K562 (cell line): Measurements from ENCODE around the gene FSTL4. TPM values are rescaled to one million over a fixed set of nuclear protein-coding genes. Genes with fewer than 3 reads are reported as not detected.

Source experiments
- ATAC-seq: fragments of 200-7000 bp; cut with Tn5 transposase; 3 replicates; pipeline ENCODE4 v1.9.1; 2020; ENCODE audit warnings: moderate library complexity
- BruUV-seq: library from RNA; stranded (reverse); fragments of 400-500 nt; replicated peaks from 2 replicates; lab custom pipeline; 2021; lab: Mats Ljungman, UMichigan
- CTCF ChIA-PET: fragments of 300-600 bp; formaldehyde crosslinking; extraction: SDS; loops from one replicate; lab custom pipeline; 2021; ENCODE audit warnings: low intra/inter-chr PET ratio; lab: Yijun Ruan, JAX
- POLR2A ChIA-PET: fragments of 300-600, 350-650 bp; sonication (Branson Sonifier 250); formaldehyde crosslinking; extraction: SDS; loops from one replicate; lab custom pipeline; 2021; ENCODE audit warnings: antibody characterized with exemption, inconsistent platforms; lab: Yijun Ruan, JAX
- DNase-seq, 4 experiments: peaks; one replicate each; pipeline versions ENCODE4 v3.0.0 to v3.0.0-alpha.2; 2011 to 2018; ENCODE audit warnings: low spot score in 3 of 4, mixed read lengths in 3 of 4; ENCODE audit errors: extremely low read depth in 1 of 4
- FAIRE-seq: peaks from 2 replicates; lab custom pipeline; 2011; peaks lifted over from hg19 to GRCh38; lab: Jason Lieb, UNC
- H2AFZ ChIP-seq: 2 replicates; pipeline ENCODE4 v1.6.0; 2011; ENCODE audit warnings: low read depth, low read length, control low read depth, inconsistent platforms
- H3K27ac ChIP-seq: fragments of 200-600 bp; 3 replicates; pipeline ENCODE4 v1.8.0; 2011; ENCODE audit warnings: low read depth, mild to moderate bottlenecking, control low read depth, inconsistent platforms, low read length, moderate library complexity, mixed read lengths; ENCODE audit errors: extremely low read depth
- H3K27me3 ChIP-seq, 2 experiments: fragments of 300-600 bp in 1 of 2; 2 replicates in 1 of 2; 3 replicates in 1 of 2; pipeline versions ENCODE4 v1.6.0 to v1.8.0; 2011; ENCODE audit warnings: inconsistent platforms in 2 of 2, low read length in 2 of 2, mild to moderate bottlenecking in 1 of 2, mixed read lengths in 1 of 2, moderate library complexity in 1 of 2; ENCODE audit not compliant: control insufficient read depth in 2 of 2, insufficient read depth in 2 of 2
- H3K36me3 ChIP-seq: fragments of 300-600 bp; 3 replicates; pipeline ENCODE4 v1.8.0; 2011; ENCODE audit warnings: mild to moderate bottlenecking, low read length, inconsistent platforms; ENCODE audit not compliant: control insufficient read depth, insufficient read depth
- H3K4me1 ChIP-seq, 2 experiments: fragments of 200-600 bp in 1 of 2; replicated peaks in 1 of 2; 2 replicates in 1 of 2; 3 replicates in 1 of 2; pipeline versions ENCODE4 v1.5.1 to v1.8.0; 2011; ENCODE audit warnings: inconsistent platforms in 2 of 2, low read length in 2 of 2, mild to moderate bottlenecking in 1 of 2, mixed read lengths in 1 of 2, moderate library complexity in 1 of 2; ENCODE audit not compliant: control insufficient read depth in 2 of 2, insufficient read depth in 2 of 2
- H3K4me2 ChIP-seq: 2 replicates; pipeline ENCODE4 v1.6.1; 2011; ENCODE audit warnings: low read length, control low read depth, inconsistent platforms, mixed read lengths; ENCODE audit not compliant: insufficient read depth
- H3K4me3 ChIP-seq: fragments of 200-600 bp; sonication (generic), shearing (Covaris generic); 2 replicates; pipeline ENCODE4 v1.5.1; 2016; ENCODE audit warnings: control low read depth, inconsistent platforms
- H3K79me2 ChIP-seq: fragments of 200-600 bp; 3 replicates; pipeline ENCODE4 v1.8.0; 2011; ENCODE audit warnings: low read length, inconsistent platforms; ENCODE audit not compliant: control insufficient read depth, insufficient read depth
- H3K9ac ChIP-seq, 2 experiments: 2 replicates each; pipeline versions ENCODE4 v1.6.0 to v1.6.1; 2011; ENCODE audit warnings: low read depth in 2 of 2, low read length in 2 of 2, control low read depth in 1 of 2, inconsistent platforms in 1 of 2, mild to moderate bottlenecking in 1 of 2, mixed read lengths in 1 of 2; ENCODE audit not compliant: insufficient read depth in 1 of 2
- H3K9me1 ChIP-seq: one replicate; pipeline ENCODE4 v1.6.0; 2011; ENCODE audit warnings: inconsistent platforms, mild to moderate bottlenecking, low read length, moderate library complexity; ENCODE audit not compliant: control insufficient read depth, insufficient read depth
- H3K9me3 ChIP-seq: replicated peaks from 2 replicates; pipeline ENCODE4 v1.5.1; 2011; ENCODE audit warnings: low read depth, low read length, inconsistent platforms; ENCODE audit not compliant: control insufficient read depth, insufficient read depth
- H4K20me1 ChIP-seq: replicated peaks from 2 replicates; pipeline ENCODE4 v1.6.1; 2011; ENCODE audit warnings: low read length, inconsistent platforms, mixed read lengths; ENCODE audit not compliant: control insufficient read depth, insufficient read depth
- ADNP ChIP-seq: fragments of 200-800 bp; sonication (Bioruptor generic); IDR thresholded peaks from 2 replicates; pipeline ENCODE4 v1.6.1; 2016; ENCODE audit warnings: missing genetic modification characterization, missing compliant biosample characterization
- CBX3 ChIP-seq, 2 experiments: IDR thresholded peaks; 1 replicate in 1 of 2; 2 replicates in 1 of 2; pipeline ENCODE4 v1.6.1; 2012; ENCODE audit warnings: inconsistent platforms in 2 of 2, low read length in 2 of 2, borderline replicate concordance in 1 of 2, control low read depth in 1 of 2
- JUNB ChIP-seq: fragments of 450-650 bp; formaldehyde crosslinking; conservative IDR thresholded peaks from 2 replicates; pipeline ENCODE4 v1.4.0; 2020; ENCODE audit warnings: mild to moderate bottlenecking
- NCOA2 ChIP-seq, 2 experiments: fragments of 450-650 bp; IDR thresholded peaks; 2 replicates each; pipeline ENCODE4 v1.6.1; 2018; ENCODE audit warnings: mild to moderate bottlenecking in 2 of 2, moderate library complexity in 1 of 2; ENCODE audit not compliant: partially characterized antibody in 2 of 2
- NR2F6 ChIP-seq: fragments of 450-650 bp; formaldehyde crosslinking; IDR thresholded peaks from 2 replicates; pipeline ENCODE4 v1.4.0; 2020; ENCODE audit warnings: mild to moderate bottlenecking
- POLR2A ChIP-seq: fragments of 450-650 bp; conservative IDR thresholded peaks from 2 replicates; pipeline ENCODE4 v1.6.1; 2016
- POU5F1 ChIP-seq: fragments of 150-350 bp; IDR thresholded peaks from 2 replicates; pipeline ENCODE4 v1.6.1; 2014; ENCODE audit warnings: borderline replicate concordance, low read length, low read depth, mild to moderate bottlenecking; ENCODE audit not compliant: partially characterized antibody
- RBM17 ChIP-seq: fragments of 200-400 bp; formaldehyde crosslinking; IDR thresholded peaks from 2 replicates; pipeline ENCODE4 v1.6.1; 2017; ENCODE audit warnings: low read depth, mild to moderate bottlenecking, low read length, borderline replicate concordance
- RHOXF2B ChIP-seq: fragments of 250-450 bp; sonication (Bioruptor Pico); conservative IDR thresholded peaks from 2 replicates; pipeline ENCODE4 v1.5.1; 2021
- TCF7L2 ChIP-seq: fragments of 150-350 bp; IDR thresholded peaks from 2 replicates; pipeline ENCODE4 v1.6.1; 2016; ENCODE audit warnings: low read depth, mild to moderate bottlenecking, low read length, moderate library complexity
- ZBTB8A ChIP-seq: fragments of 450-650 bp; IDR thresholded peaks from 2 replicates; pipeline ENCODE4 v1.6.1; 2018; ENCODE audit warnings: mild to moderate bottlenecking, moderate library complexity; ENCODE audit not compliant: partially characterized antibody
- ZFP30 ChIP-seq: fragments of 250-450 bp; sonication (Bioruptor Pico); IDR thresholded peaks from 2 replicates; pipeline ENCODE4 v1.8.0; 2022; ENCODE audit warnings: moderate library complexity, mild to moderate bottlenecking, inconsistent platforms, borderline replicate concordance
- ZFP36 ChIP-seq: fragments of 150-350 bp; IDR thresholded peaks from 2 replicates; pipeline ENCODE4 v1.6.1; 2018; ENCODE audit warnings: low read length, low read depth; ENCODE audit not compliant: partially characterized antibody
- ZNF644 ChIP-seq: fragments of 200-800 bp; sonication (Bioruptor generic); IDR thresholded peaks from 2 replicates; pipeline ENCODE4 v1.6.1; 2016; ENCODE audit warnings: low read depth, missing genetic modification characterization, missing compliant biosample characterization
- WGBS: fragments of 100-300 bp; shearing (Covaris generic); methylation state at CpG from one replicate; pipeline ENCODE4 v1.1.6; 2016; ENCODE audit warnings: low coverage, mixed read lengths; ENCODE audit not compliant: insufficient coverage; ENCODE audit errors: missing lambda C conversion rate; 5-methylcytosine and 5-hydroxymethylcytosine counted together
- in situ Hi-C: fragments of 300-500 bp; cut with MboI; formaldehyde crosslinking; loops from 4 replicates; pipeline ENCODE4 v1.15.0; 2018; ENCODE audit warnings: inconsistent platforms, mixed read lengths
- intact Hi-C: fragments of 100-400 bp; cut with micrococcal nuclease; formaldehyde crosslinking; loops from 2 replicates; pipeline ENCODE4 v1.14.2; 2022
- polyA plus RNA-seq, 8 experiments: library from polyadenylated mRNA; depleted of rRNA in 4 of 8; stranded (reverse) in 5 of 8; unstranded in 3 of 8; fragments of >200 nt; fragmentation: Nextera tagmentation in 2 of 8; fragmentation: Illumina TruSeq in 1 of 8; extraction: Ambion mirVana in 2 of 8; extraction: Trizol in 1 of 8; gene quantifications; 2 replicates each; pipeline versions ENCODE4 v1.2.1 to v1.2.3, GENCODE V29; 2011 to 2014; ENCODE audit warnings: inconsistent platforms in 1 of 8, missing spikeins in 1 of 8
- total RNA-seq, 7 experiments: library from RNA; depleted of rRNA in 6 of 7; stranded (reverse); fragments of >200 nt in 6 of 7; fragmentation: Illumina TruSeq in 2 of 7; extraction: Trizol in 2 of 7; gene quantifications; 2 replicates each; pipeline versions ENCODE4 v1.2.1 to v1.2.3, GENCODE V29; 2011 to 2021; ENCODE audit warnings: low replicate concordance in 1 of 7
- TF ChIP-seq, protein P1 (sequence below): IDR thresholded peaks from 2 replicates; pipeline ENCODE4 v1.6.1; 2014; ENCODE audit warnings: antibody characterized with exemption
- TF ChIP-seq, protein P2 (sequence below): sonication (generic); formaldehyde crosslinking; IDR thresholded peaks from 2 replicates; pipeline ENCODE4 v1.8.0; 2022; ENCODE audit warnings: missing genetic modification reagents, mild to moderate bottlenecking, borderline replicate concordance
- TF ChIP-seq, protein P3 (sequence below): fragments of 250-450 bp; sonication (Bioruptor Pico); IDR thresholded peaks from 2 replicates; pipeline ENCODE4 v1.8.0; 2021; ENCODE audit warnings: mild to moderate bottlenecking, moderate library complexity

Gene FSTL4
- total and polyA plus RNA-seq, 9 of the 15 experiments (the other 6 are each of a cell fraction or from before 2014, with no cell fraction given) = 0.08 to 0.18 (median 0.10) TPM; not detected in 5

DNA sequence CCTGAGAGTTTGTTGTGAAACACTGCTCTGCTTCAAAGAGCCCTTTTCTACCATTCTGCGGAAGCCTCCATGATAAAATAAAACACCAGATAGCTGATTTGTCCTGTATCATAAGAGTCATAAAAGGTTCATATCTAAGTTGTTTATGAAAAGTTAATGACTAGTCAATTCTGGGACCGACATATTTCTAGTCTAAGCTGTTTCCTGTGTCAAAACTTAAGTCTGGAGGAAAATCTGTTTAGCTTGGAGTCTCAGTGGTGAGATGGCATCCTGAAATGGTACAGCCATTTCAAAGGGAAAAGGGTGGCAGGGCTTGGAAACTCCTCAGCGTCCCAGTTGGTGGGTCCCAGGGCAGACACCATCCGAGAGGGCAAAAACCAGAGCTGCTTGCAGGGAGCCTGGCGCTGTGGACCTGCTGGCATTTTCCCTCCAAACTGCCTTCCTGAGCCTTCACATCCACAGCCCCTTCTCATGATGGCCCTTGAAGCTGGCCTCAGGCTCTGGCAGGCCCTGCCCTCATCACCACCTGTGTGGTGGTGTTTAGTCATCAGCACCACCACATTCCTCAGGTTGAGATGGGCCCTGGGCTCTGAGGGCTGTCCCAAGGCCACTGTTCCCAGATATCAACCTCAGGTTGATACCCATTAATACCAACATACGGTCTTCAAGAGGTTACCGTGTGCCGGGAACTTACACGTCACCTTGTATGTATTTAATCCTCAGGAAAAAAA lies 376.5 kb downstream of the FSTL4 start:
- intact Hi-C loops = no loop called here
- Histone ChIP-seq H4K20me1 (no peaks in the 10 kb centered on the region; the same call in 1 of the 2 replicates), H3K9me3 (no peaks in the 10 kb centered on the region; the same call in 1 of the 2 replicates), H3K9ac (no peak overlapping the region), H3K9me1 (no peaks in the 10 kb centered on the region), H3K27ac (no peak overlapping the region), H3K4me3 (no peak overlapping the region), H3K36me3 (no peaks in the 10 kb centered on the region), H3K4me2 (no peak overlapping the region), H3K4me1 (peaks cover 11 to 17% of the 10 kb centered on the region in 2 experiments; a peak in 4 of 5 replicates), H2AFZ (no peak overlapping the region), H3K27me3 (peaks cover 0 to 7% of the 10 kb centered on the region in 2 experiments; a peak in 1 of 5 replicates), H3K79me2 (no peaks in the 10 kb centered on the region)
- in situ Hi-C loops = no loop called here
- ChIA-PET CTCF (no interaction called here), POLR2A (interaction anchor here (0.6 to 1.7 kb wide), 4 partner anchors 8 to 128 kb away, joined by 3 to 7 read pairs (median 3); no protein-coding TSS in a partner anchor)
- no TSS peak for BruUV-seq
- no peak for FAIRE-seq
- no peak for DNase-seq
- WGBS = 45% methylated on average over 9 of the region's 9 CpGs
- no peak for ATAC-seq
- TF ChIP-seq, protein P1, sequence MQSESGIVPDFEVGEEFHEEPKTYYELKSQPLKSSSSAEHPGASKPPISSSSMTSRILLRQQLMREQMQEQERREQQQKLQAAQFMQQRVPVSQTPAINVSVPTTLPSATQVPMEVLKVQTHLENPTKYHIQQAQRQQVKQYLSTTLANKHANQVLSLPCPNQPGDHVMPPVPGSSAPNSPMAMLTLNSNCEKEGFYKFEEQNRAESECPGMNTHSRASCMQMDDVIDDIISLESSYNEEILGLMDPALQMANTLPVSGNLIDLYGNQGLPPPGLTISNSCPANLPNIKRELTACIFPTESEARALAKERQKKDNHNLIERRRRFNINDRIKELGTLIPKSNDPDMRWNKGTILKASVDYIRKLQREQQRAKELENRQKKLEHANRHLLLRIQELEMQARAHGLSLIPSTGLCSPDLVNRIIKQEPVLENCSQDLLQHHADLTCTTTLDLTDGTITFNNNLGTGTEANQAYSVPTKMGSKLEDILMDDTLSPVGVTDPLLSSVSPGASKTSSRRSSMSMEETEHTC = no peak
- TF ChIP-seq NR2F6 (CRISPR knock-in tag) = no peak
- TF ChIP-seq, protein P2, sequence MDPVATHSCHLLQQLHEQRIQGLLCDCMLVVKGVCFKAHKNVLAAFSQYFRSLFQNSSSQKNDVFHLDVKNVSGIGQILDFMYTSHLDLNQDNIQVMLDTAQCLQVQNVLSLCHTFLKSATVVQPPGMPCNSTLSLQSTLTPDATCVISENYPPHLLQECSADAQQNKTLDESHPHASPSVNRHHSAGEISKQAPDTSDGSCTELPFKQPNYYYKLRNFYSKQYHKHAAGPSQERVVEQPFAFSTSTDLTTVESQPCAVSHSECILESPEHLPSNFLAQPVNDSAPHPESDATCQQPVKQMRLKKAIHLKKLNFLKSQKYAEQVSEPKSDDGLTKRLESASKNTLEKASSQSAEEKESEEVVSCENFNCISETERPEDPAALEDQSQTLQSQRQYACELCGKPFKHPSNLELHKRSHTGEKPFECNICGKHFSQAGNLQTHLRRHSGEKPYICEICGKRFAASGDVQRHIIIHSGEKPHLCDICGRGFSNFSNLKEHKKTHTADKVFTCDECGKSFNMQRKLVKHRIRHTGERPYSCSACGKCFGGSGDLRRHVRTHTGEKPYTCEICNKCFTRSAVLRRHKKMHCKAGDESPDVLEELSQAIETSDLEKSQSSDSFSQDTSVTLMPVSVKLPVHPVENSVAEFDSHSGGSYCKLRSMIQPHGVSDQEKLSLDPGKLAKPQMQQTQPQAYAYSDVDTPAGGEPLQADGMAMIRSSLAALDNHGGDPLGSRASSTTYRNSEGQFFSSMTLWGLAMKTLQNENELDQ (CRISPR knock-in tag) = no peak
- TF ChIP-seq POLR2A = no peak
- no peak for TF ChIP-seq CBX3 (IDR thresholded peaks at IDR 0.05; ENCODE audit: borderline replicate concordance in 1 of 2, low read length in 2 of 2)
- TF ChIP-seq NCOA2 (IDR thresholded peaks at IDR 0.05; ENCODE audit: partially characterized antibody in 2 of 2) = no peak
- no peak for TF ChIP-seq RHOXF2B
- TF ChIP-seq ZNF644 = no peak
- TF ChIP-seq, protein P3, sequence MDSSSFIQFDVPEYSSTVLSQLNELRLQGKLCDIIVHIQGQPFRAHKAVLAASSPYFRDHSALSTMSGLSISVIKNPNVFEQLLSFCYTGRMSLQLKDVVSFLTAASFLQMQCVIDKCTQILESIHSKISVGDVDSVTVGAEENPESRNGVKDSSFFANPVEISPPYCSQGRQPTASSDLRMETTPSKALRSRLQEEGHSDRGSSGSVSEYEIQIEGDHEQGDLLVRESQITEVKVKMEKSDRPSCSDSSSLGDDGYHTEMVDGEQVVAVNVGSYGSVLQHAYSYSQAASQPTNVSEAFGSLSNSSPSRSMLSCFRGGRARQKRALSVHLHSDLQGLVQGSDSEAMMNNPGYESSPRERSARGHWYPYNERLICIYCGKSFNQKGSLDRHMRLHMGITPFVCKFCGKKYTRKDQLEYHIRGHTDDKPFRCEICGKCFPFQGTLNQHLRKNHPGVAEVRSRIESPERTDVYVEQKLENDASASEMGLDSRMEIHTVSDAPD (CRISPR knock-in tag) = no peak
- no peak for TF ChIP-seq ZBTB8A
- TF ChIP-seq POU5F1 = no peak
- TF ChIP-seq RBM17 = no peak
- no peak for TF ChIP-seq ZFP30 (CRISPR knock-in tag)
- no peak for TF ChIP-seq TCF7L2
- TF ChIP-seq ADNP (tag) = no peak
- no peak for TF ChIP-seq ZFP36
- TF ChIP-seq JUNB = no peak
